Left renal pelvis (tissue), 4 donors: Measurements from ENCODE around the gene TNN. TPM values are rescaled to one million over a fixed set of nuclear protein-coding genes. Genes with fewer than 3 reads are reported as not detected.

ENCODE experiments used
- DNase-seq, 4 donors: peaks; one replicate each; pipeline ENCODE4 v3.0.0-alpha.2; 2013; ENCODE audit warnings: low read depth in 4 of 4, low spot score in 3 of 4
- polyA plus RNA-seq, 4 donors: library from polyadenylated mRNA; unstranded; fragments of 120-200 nt; gene quantifications; one replicate each; pipeline ENCODE4 v1.2.1, GENCODE V29; 2013; ENCODE audit not compliant: insufficient read length in 4 of 4

TNN gene
- polyA plus RNA-seq, 4 donors, result 2.3 to 3.5 (median 2.4) TPM

GRCh38 chr1:175137369-175137768 is 69.7 kb downstream of the TNN start:
- no peak for DNase-seq

- DNase-seq, result no peak
Measured at GRCh38 chr1:175138579-175138978, 70.9 kb downstream of the TNN start.

GRCh38 chr1:175145899-175146528 is 78.4 kb downstream of the TNN start:
- DNase-seq, result no peak

- DNase-seq, result peak in 1 of 4 donors; percentile 35
Measured at GRCh38 chr1:175146529-175147213, 79.0 kb downstream of the TNN start.

GRCh38 chr1:175147569-175147968 is 79.9 kb downstream of the TNN start:
- DNase-seq, result no peak

- DNase-seq, result no peak
Measured at GRCh38 chr1:175148068-175148467, 80.4 kb downstream of the TNN start.

- no peak for DNase-seq
Measured at GRCh38 chr1:175150596-175151319, 83.1 kb downstream of the TNN start.

GRCh38 chr1:175152006-175152652 is 84.5 kb downstream of the TNN start:
- DNase-seq, result no peak

GRCh38 chr1:175154629-175155472 is 87.2 kb downstream of the TNN start:
- peak in 3 of 4 donors; percentile 29 to 34 (median 32) for DNase-seq

- DNase-seq, result no peak
Measured at GRCh38 chr1:175155473-175155856, 87.8 kb downstream of the TNN start.

GRCh38 chr1:175155936-175156335 is 88.3 kb downstream of the TNN start:
- no peak for DNase-seq

- no peak for DNase-seq
Measured at GRCh38 chr1:175157200-175157599, 89.6 kb downstream of the TNN start.

- no peak for DNase-seq
Measured at GRCh38 chr1:175158170-175158591, 90.5 kb downstream of the TNN start.

GRCh38 chr1:175162955-175163354 is 95.3 kb downstream of the TNN start:
- no peak for DNase-seq

GRCh38 chr1:175163702-175164101 is 96.1 kb downstream of the TNN start:
- no peak for DNase-seq

- no peak for DNase-seq
Measured at GRCh38 chr1:175164751-175165150, 97.1 kb downstream of the TNN start.

GRCh38 chr1:175166746-175167145 is 99.1 kb downstream of the TNN start:
- no peak for DNase-seq

GRCh38 chr1:175167861-175168260 is 100.2 kb downstream of the TNN start:
- no peak for DNase-seq

GRCh38 chr1:175168782-175169181 is 101.1 kb downstream of the TNN start:
- no peak for DNase-seq

GRCh38 chr1:175169286-175170018 is 101.8 kb downstream of the TNN start:
- no peak for DNase-seq
